Measurements from ENCODE around the gene MTOR.
"Not testable (repeated sequence)": the region's sequence is repeated elsewhere in the genome, so short reads cannot be mapped to it uniquely, and the experiment has no call there.

MTOR gene

GRCh38 chr1:11279152-11279551 lies 16.8 kb upstream of the MTOR start:
- H3K27ac ChIP-seq, result no peak overlapping the region
- H3K27me3 ChIP-seq (ENCODE audit: insufficient read depth, low read depth, severe bottlenecking), result no peaks in the 10 kb centered on the region
- DNase-seq, result no peak
- TF ChIP-seq, protein P1, sequence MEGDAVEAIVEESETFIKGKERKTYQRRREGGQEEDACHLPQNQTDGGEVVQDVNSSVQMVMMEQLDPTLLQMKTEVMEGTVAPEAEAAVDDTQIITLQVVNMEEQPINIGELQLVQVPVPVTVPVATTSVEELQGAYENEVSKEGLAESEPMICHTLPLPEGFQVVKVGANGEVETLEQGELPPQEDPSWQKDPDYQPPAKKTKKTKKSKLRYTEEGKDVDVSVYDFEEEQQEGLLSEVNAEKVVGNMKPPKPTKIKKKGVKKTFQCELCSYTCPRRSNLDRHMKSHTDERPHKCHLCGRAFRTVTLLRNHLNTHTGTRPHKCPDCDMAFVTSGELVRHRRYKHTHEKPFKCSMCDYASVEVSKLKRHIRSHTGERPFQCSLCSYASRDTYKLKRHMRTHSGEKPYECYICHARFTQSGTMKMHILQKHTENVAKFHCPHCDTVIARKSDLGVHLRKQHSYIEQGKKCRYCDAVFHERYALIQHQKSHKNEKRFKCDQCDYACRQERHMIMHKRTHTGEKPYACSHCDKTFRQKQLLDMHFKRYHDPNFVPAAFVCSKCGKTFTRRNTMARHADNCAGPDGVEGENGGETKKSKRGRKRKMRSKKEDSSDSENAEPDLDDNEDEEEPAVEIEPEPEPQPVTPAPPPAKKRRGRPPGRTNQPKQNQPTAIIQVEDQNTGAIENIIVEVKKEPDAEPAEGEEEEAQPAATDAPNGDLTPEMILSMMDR (IDR thresholded peaks at IDR 0.05; ENCODE audit: low read depth, low read length), result no peak
- H3K36me3 ChIP-seq, result peaks cover 51% of the 10 kb centered on the region
- no peak overlapping the region for H3K4me3 ChIP-seq (ENCODE audit: low read depth, low read length)
- H3K9me3 ChIP-seq (ENCODE audit: severe bottlenecking), result no peaks in the 10 kb centered on the region

GRCh38 chr1:11273595-11274234 lies 11.4 kb upstream of the MTOR start:
- peaks cover 27% of the 10 kb centered on the region for H3K36me3 ChIP-seq
- no peak for DNase-seq
- peak overlapping the region; percentile 94 for H3K4me3 ChIP-seq (ENCODE audit: low read depth, low read length)
- TF ChIP-seq, protein P1 (IDR thresholded peaks at IDR 0.05; ENCODE audit: low read depth, low read length), result no peak
- H3K27me3 ChIP-seq (ENCODE audit: insufficient read depth, low read depth, severe bottlenecking), result no peaks in the 10 kb centered on the region
- H3K27ac ChIP-seq, result peak overlapping the region; percentile 99
- H3K9me3 ChIP-seq (ENCODE audit: severe bottlenecking), result no peaks in the 10 kb centered on the region

DNA sequence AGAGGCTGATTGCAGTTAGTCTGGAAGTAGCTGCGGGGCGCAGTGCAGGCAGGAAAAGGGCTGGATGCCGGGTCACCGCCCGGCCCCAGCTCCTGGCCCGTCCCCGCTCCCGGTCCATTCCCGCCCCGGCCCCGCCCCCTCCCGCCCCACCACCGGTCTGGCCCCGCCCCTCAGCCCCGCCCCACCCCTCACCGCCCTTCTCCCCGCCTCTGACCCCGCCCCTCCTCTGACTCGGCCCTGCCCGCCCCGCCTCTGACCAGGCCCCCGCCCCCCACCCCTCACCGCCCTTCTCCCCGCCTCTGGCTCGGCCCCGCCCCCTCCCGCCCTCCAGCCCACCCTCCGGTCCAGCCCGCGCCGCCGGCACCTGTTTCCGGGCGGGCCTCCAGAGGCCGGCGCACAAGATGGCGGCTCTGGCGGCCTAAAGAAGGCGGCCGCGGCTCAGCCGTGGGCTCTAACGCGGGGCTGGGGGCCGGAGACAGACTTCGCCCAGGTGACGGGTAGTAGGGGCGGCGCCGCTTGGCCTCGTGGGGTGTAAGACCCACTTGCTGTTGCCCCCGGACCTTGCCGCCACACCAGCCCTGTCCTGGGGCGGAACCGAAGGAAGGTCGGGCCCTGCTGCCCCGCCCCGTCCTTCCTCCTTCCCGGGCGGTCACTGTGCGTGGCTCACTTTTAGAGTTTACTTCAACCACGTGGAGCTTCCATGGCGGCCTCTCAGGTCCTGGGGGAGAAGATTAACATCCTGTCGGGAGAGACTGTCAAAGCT lies 10.7 kb upstream of the MTOR start, which contains the start of gene UBIAD1:
Gene UBIAD1, plus strand, starts transcription at position 367 of the 763 bp plus-strand sequence. Its CDS starts 334 bp downstream, at position 701.
- H3K27me3 ChIP-seq (ENCODE audit: insufficient read depth, low read depth, severe bottlenecking), result no peaks in the 10 kb centered on the region
- peak within 1 kb of the TSS; percentile 94 for H3K4me3 ChIP-seq (ENCODE audit: low read depth, low read length)
- H3K27ac ChIP-seq, result peak within 1 kb of the TSS; percentile 99
- H3K36me3 ChIP-seq, result peaks cover 22% of the 10 kb centered on the region
- no peaks in the 10 kb centered on the region for H3K9me3 ChIP-seq (ENCODE audit: severe bottlenecking)
- DNase-seq, result peak; percentile 85
- TF ChIP-seq, protein P1 (IDR thresholded peaks at IDR 0.05; ENCODE audit: low read depth, low read length), result no peak; the same call in 1 of the 2 replicates

DNA sequence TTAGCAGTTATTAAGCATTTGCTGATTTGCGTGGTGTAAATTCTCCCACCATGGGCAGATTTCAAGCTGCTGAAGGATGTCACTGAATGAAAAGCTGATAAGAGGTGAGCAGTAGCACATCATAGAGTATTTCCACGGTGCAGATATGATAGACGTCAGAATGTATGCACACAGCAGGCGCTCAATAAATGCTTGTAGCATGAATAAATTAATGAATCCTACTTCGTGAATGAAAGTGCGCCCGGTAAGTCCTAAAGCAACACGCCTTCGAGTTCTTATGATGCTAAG lies 10.1 kb upstream of the MTOR start:
- TF ChIP-seq, protein P1 (IDR thresholded peaks at IDR 0.05; ENCODE audit: low read depth, low read length), result no peak
- no peak overlapping the region for H3K4me3 ChIP-seq (ENCODE audit: low read depth, low read length)
- DNase-seq, result no peak
- peaks cover 17% of the 10 kb centered on the region for H3K36me3 ChIP-seq
- H3K9me3 ChIP-seq (ENCODE audit: severe bottlenecking), result no peaks in the 10 kb centered on the region
- no peaks in the 10 kb centered on the region for H3K27me3 ChIP-seq (ENCODE audit: insufficient read depth, low read depth, severe bottlenecking)
- no peak overlapping the region for H3K27ac ChIP-seq

DNA sequence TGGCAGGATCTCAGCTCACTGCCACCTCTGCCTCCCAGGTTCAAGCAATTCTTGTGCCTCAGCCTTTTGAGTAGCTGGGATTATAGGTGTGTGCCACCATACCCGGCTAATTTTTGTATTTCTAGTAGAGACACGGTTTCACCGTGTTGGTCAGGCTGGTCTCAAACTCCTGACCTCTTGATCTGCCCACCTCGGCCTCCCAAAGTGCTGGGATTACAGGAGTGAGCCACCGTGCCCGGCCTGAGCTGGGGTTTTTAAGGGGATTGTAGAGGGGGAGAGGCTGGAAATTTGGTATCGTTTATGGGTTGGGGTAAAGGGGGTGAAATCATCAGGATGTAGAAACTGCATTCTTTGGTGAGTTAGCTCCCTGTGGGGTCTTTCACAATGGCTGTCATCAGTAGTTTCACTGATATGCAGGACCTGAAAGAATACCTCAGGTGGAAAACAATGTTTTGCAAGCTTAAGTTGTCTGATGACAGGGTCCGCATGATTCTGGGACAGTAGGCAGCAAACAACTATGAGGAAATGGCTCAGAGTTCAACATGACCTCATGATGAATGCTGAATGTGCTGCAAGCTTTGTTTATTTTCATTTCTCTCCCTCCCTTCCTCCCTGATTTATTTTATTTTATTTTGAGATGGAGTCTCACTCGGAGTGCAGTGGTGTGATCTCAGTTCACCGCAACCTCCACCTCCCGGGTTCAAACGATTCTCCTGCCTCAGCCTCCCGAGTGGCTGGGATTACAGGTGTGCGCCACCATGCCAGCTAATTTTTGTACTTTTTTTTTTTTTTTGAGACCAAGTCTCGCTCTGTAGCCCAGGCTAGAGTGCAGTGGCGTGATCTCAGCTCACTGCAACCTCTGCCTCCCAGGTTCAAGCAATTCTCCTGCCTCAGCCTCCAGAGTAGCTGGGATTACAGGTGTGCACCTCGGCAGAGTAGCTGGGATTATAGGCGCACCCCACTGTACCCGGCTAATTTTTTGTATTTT lies 5.3 kb upstream of the MTOR start:
- not testable (repeated sequence) for DNase-seq; H3K27me3 ChIP-seq (ENCODE audit: insufficient read depth, low read depth, severe bottlenecking); H3K36me3 ChIP-seq; H3K9me3 ChIP-seq (ENCODE audit: severe bottlenecking); H3K4me3 ChIP-seq (ENCODE audit: low read depth, low read length); H3K27ac ChIP-seq
